ENCODE measurements around the gene ITGA11. TPM values are rescaled to one million over a fixed set of nuclear protein-coding genes. Genes with fewer than 3 reads are reported as not detected.

The ITGA11 gene
- total and polyA plus RNA-seq, 2 of the 13 experiments (the other 11 are each of a cell fraction or from before 2014, with no cell fraction given), result not detected

DNA sequence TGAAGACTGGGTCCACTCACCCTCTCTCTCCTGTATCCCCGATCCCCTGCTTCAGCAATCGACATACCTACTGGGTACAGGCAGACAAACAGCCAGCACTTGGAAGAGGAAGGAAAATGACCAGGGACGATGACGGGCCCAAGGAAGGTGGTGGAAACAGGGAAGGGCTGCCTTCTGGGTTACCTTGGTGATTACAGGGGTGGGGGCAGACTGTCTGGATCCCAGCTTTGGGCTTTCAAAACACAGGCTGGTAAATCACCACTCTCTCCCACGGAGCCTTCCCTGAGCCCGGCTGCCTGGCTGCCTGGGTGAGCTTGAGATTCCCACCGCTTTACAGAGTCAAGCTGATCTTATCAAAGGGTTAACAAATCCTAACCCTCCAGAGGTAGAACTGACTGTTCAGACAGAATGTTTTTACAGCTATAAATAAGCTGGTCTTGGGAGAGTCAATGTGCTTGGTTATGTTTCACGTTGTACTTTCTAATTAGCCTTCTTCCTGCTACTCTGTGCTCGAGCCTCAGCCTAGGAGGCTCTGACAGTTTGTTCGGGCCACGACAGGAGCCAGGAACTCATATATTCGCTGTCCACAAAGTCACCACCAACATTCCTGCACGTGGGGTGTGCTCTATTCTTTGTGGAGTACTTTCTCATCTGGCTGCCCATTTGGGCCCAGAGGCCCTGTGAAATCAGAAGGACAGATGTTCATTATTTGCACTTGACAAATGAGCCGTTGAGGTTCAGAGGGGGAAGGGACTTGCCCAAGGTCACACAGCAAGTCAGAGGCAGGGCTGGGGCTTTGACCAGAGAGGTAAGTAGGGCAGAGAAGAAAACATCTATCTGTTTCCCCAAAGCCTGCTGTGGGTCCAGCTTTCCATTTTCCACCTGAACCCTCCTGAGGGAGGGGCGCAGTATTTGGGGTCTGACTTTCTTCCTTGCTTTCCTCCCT is 91.0 kb downstream of the ITGA11 start:
- BruUV-seq (replicated peaks), result no TSS peak
- Histone ChIP-seq H3K27me3 (ENCODE audit: control insufficient read depth in 1 of 2, insufficient read depth in 2 of 2, low read length in 2 of 2) (peaks cover 3 to 77% of the 10 kb centered on the region in 2 experiments), H3K79me2 (ENCODE audit: insufficient read depth, low read length) (no peaks in the 10 kb centered on the region), H3K36me3 (replicated peaks in 1 of 2; ENCODE audit: control insufficient read depth in 1 of 2, insufficient read depth in 2 of 2, low read length in 2 of 2) (no peaks in the 10 kb centered on the region), H3K9me3 (ENCODE audit: low read length) (no peaks in the 10 kb centered on the region), H2AFZ (ENCODE audit: low read length) (no peak overlapping the region), H3K4me2 (ENCODE audit: low read depth, low read length) (no peak overlapping the region), H4K20me1 (ENCODE audit: insufficient read depth, low read length) (no peaks in the 10 kb centered on the region), H3K9ac (ENCODE audit: insufficient read depth, low read depth, low read length) (no peak overlapping the region), H3K4me3 (replicated peaks in 1 of 3; ENCODE audit: insufficient read depth in 1 of 3, low read depth in 2 of 3, low read length in 3 of 3) (no peak overlapping the region), H3K4me1 (ENCODE audit: insufficient read depth, low read length) (no peaks in the 10 kb centered on the region), H3K27ac (ENCODE audit: extremely low read length, insufficient read depth, low read length) (no peak overlapping the region)
- intact Hi-C loops (cut with micrococcal nuclease; ENCODE audit: unreplicated experiment) (no loop called here), in situ Hi-C loops (cut with HindIII; ENCODE audit: extremely low pct_ligation_motif_present, low pct_unique_long_range_greater_than_20kb) (no loop called here)
- TF ChIP-seq ZNF660 (CRISPR knock-in tag; IDR thresholded peaks at IDR 0.05; ENCODE audit: borderline replicate concordance, low read depth), result no peak
- TF ChIP-seq ZNF768 (CRISPR knock-in tag; IDR thresholded peaks at IDR 0.05), result peak; percentile 89
- DNase-seq (ENCODE audit: low spot score) (no peak), FAIRE-seq (no peak), ATAC-seq (no peak)
- ChIA-PET POLR2A (interaction anchor here (1.1 kb wide), 1 partner anchor 8 kb away, joined by 4 read pairs; no protein-coding TSS in a partner anchor), CTCF (ENCODE audit: low intra/inter-chr PET ratio, low total read pairs) (no interaction called here)
- 52% methylated on average over 14 of the region's 15 CpGs for WGBS (ENCODE audit: low lambda C conversion rate)

DNA sequence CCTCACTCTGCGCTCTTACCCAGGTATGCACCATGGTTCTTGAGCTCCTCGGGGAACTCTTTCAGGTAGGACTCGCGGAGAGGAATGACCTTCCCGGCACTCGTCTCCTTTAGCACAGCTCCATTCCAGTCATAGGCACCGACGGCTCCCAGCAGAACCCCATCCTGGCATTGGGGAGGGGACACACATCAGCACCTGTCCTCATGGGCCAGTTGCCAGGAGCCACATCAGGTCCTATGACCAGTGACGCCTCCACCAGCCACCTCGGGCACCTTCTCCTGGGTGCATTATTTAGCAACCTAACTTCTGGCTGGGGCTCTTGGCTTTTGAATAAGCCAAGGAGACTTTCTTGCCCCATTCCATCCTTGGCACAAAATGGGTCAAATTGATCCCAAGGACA is 92.5 kb downstream of the ITGA11 start:
- no peaks in the 10 kb centered on the region for H3K4me1 ChIP-seq (ENCODE audit: insufficient read depth, low read length)
- in situ Hi-C loops (cut with HindIII; ENCODE audit: extremely low pct_ligation_motif_present, low pct_unique_long_range_greater_than_20kb), result no loop called here

More for the DNA sequence above, 92.5 kb downstream of the ITGA11 start:
- no peak for TF ChIP-seq RFX1 (IDR thresholded peaks at IDR 0.05)
- TF ChIP-seq IKZF4 (CRISPR knock-in tag; IDR thresholded peaks at IDR 0.05; ENCODE audit: borderline replicate concordance, low read depth, not compliant biosample characterization), result no peak
- no peak for TF ChIP-seq MYC (CRISPR knock-in tag; IDR thresholded peaks at IDR 0.05; ENCODE audit: borderline replicate concordance)
- no peak for TF ChIP-seq CHCHD3 (CRISPR knock-in tag; IDR thresholded peaks at IDR 0.05)
- no peak for TF ChIP-seq NPAS2 (CRISPR knock-in tag; IDR thresholded peaks at IDR 0.05; ENCODE audit: borderline replicate concordance)
- no peak for TF ChIP-seq ERF (CRISPR knock-in tag; IDR thresholded peaks at IDR 0.05)
- TF ChIP-seq JUN (CRISPR knock-in tag; IDR thresholded peaks at IDR 0.05), result no peak
- TF ChIP-seq ARNTL (CRISPR knock-in tag; IDR thresholded peaks at IDR 0.05), result no peak
- no peak for TF ChIP-seq ZNF816 (CRISPR knock-in tag; IDR thresholded peaks at IDR 0.05; ENCODE audit: borderline replicate concordance)
- TF ChIP-seq ASH2L (IDR thresholded peaks at IDR 0.05; ENCODE audit: insufficient read length, low read depth, low read length), result no peak
- TF ChIP-seq GLMP (CRISPR knock-in tag; IDR thresholded peaks at IDR 0.05; ENCODE audit: borderline replicate concordance), result no peak
- TF ChIP-seq IRF1 (CRISPR knock-in tag; IDR thresholded peaks at IDR 0.05; ENCODE audit: low read depth), result no peak
- no peak for TF ChIP-seq MEIS2 (CRISPR knock-in tag; IDR thresholded peaks at IDR 0.05)
- no peak for TF ChIP-seq ZNF207 (IDR thresholded peaks at IDR 0.05; ENCODE audit: borderline replicate concordance)
- DNase-seq (ENCODE audit: low spot score), result no peak
- no peak overlapping the region for H3K4me2 ChIP-seq (ENCODE audit: low read depth, low read length)
- no peak overlapping the region for H3K4me3 ChIP-seq (replicated peaks in 1 of 3; ENCODE audit: insufficient read depth in 1 of 3, low read depth in 2 of 3, low read length in 3 of 3)
- intact Hi-C loops (cut with micrococcal nuclease; ENCODE audit: unreplicated experiment), result no loop called here
- no TSS peak for BruUV-seq (replicated peaks)
- H3K79me2 ChIP-seq (ENCODE audit: insufficient read depth, low read length), result no peaks in the 10 kb centered on the region
- no peak overlapping the region for H3K27ac ChIP-seq (ENCODE audit: extremely low read length, insufficient read depth, low read length)
- H3K36me3 ChIP-seq (replicated peaks in 1 of 2; ENCODE audit: control insufficient read depth in 1 of 2, insufficient read depth in 2 of 2, low read length in 2 of 2), result no peaks in the 10 kb centered on the region
- H3K9ac ChIP-seq (ENCODE audit: insufficient read depth, low read depth, low read length), result no peak overlapping the region
- peaks cover 5 to 79% of the 10 kb centered on the region in 2 experiments for H3K27me3 ChIP-seq (ENCODE audit: control insufficient read depth in 1 of 2, insufficient read depth in 2 of 2, low read length in 2 of 2)
- H2AFZ ChIP-seq (ENCODE audit: low read length), result no peak overlapping the region
- CTCF ChIA-PET (ENCODE audit: low intra/inter-chr PET ratio, low total read pairs), result no interaction called here
- no peaks in the 10 kb centered on the region for H3K9me3 ChIP-seq (ENCODE audit: low read length)
- POLR2A ChIA-PET, result interaction anchor here (1.1 kb wide), 1 partner anchor 9 kb away, joined by 4 read pairs; no protein-coding TSS in a partner anchor
- H4K20me1 ChIP-seq (ENCODE audit: insufficient read depth, low read length), result no peaks in the 10 kb centered on the region
- FAIRE-seq, result no peak
- WGBS (ENCODE audit: low lambda C conversion rate), result 6% methylated on average over 2 of the region's 10 CpGs
- ATAC-seq, result no peak
